Measurements from ENCODE around the gene GET4.
"Not testable (repeated sequence)": the region's sequence is repeated elsewhere in the genome, so short reads cannot be mapped to it uniquely, and the experiment has no call there.

GET4 gene

DNA sequence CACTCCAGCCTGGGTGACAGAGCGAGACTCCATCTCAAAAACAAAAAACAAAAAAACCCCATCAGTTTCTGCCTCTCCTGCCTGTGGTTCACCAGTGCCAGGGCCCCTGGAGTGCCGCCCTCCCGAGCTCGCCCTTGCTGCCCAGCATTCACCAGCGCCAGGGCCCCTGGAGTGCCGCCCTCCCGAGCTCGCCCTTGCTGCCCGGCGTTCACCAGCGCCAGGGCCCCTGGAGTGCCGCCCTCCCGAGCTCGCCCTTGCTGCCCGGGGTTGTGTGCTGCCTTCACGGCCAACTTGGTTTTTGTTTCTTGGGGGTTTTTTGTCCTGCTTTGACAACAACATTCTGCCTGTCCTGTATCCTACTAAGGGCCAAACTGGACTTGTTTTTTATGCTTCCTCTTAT is 13.2 kb upstream of the GET4 start:
- FAIRE-seq (no peak), DNase-seq (ENCODE audit: insufficient read length, low spot score) (no peak)
- TF ChIP-seq CTCF (IDR thresholded peaks at IDR 0.05; ENCODE audit: insufficient read depth, missing control alignments), result no peak

DNA sequence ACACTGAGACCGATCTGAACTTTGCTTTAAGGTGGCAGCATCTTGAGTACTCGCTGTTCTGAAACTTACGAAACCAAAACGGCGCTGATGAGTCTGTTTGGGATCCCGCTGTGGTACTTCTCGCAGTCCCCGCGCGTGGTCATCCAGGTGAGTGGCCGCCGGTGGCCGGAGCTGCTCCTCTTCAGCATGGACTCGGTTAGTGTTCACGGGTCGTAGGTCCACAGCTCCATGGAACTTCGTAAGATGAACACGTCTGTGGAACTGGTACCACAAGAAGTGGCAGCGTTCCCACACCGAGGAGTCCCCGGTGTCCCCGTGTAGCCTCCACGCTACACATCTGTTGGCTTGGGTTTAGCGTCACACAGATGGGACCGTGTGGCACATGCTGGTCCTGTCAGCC is 10.4 kb upstream of the GET4 start:
- DNase-seq (ENCODE audit: insufficient read length, low spot score) (no peak), FAIRE-seq (no peak)
- TF ChIP-seq CTCF (IDR thresholded peaks at IDR 0.05; ENCODE audit: insufficient read depth, missing control alignments), result no peak

DNA sequence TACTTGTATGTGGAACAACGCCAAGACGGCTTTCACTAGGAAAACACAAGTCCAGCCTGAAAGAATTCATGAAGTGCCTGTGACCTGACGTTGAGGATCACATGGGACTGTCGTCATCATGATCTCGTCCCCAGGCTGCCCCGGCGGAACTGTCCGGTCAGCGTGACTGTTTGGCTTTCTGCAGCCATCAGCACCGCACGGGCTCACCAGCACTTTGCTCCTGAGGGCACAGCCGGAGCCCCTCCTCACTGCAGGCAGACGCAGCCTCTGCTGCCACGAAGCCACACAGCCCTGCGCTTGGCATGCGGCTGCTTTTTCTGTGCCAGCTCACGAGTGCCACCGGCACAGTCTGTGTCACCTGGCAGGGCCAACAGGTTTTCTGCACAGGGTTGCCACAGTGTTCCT is 9.4 kb upstream of the GET4 start:
- DNase-seq (ENCODE audit: insufficient read length, low spot score) (no peak), FAIRE-seq (no peak)
- no peak for TF ChIP-seq CTCF (IDR thresholded peaks at IDR 0.05; ENCODE audit: insufficient read depth, missing control alignments)

GRCh38 chr7:867406-868188 is 8.8 kb upstream of the GET4 start:
- FAIRE-seq, result no peak
- TF ChIP-seq CTCF (IDR thresholded peaks at IDR 0.05; ENCODE audit: insufficient read depth, missing control alignments), result no peak
- no peak for DNase-seq (ENCODE audit: insufficient read length, low spot score)

DNA sequence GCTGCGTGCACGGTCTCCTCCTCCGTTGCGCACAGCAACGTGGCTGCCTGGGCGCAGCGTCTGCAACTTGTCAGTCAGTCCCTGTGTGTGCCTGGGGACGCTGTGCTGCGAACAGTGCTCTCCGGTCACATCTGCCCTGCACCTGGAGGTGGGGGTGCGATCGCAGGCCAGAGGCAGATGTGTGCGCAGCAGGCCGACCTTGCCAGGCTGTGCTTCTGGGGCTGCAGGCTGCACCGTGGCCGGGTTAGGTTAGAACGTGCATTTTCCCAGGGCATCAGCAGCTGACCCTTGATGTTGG is 8.2 kb upstream of the GET4 start:
- FAIRE-seq (no peak), DNase-seq (ENCODE audit: insufficient read length, low spot score) (no peak)
- no peak for TF ChIP-seq CTCF (IDR thresholded peaks at IDR 0.05; ENCODE audit: insufficient read depth, missing control alignments)

DNA sequence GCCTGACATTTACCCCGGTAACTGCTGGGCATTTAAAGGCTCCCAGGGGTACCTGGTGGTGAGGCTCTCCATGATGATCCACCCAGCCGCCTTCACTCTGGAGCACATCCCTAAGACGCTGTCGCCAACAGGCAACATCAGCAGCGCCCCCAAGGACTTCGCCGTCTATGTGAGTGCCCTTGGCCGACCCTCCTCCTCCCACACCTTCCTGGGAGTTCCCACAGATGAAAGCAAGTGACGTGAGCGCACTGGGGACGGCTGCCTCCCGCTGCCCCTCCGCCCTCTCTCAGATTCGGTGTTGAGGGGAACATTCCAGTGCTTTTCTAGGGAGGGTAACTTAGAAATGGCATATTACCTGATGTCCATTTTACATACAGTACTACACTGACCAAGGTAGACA is 7.0 kb upstream of the GET4 start:
- TF ChIP-seq CTCF (IDR thresholded peaks at IDR 0.05; ENCODE audit: insufficient read depth, missing control alignments), result no peak
- DNase-seq (ENCODE audit: insufficient read length, low spot score), result no peak
- no peak for FAIRE-seq

GRCh38 chr7:871900-872537 is 4.3 kb upstream of the GET4 start:
- TF ChIP-seq CTCF (IDR thresholded peaks at IDR 0.05; ENCODE audit: insufficient read depth, missing control alignments), result no peak

DNA sequence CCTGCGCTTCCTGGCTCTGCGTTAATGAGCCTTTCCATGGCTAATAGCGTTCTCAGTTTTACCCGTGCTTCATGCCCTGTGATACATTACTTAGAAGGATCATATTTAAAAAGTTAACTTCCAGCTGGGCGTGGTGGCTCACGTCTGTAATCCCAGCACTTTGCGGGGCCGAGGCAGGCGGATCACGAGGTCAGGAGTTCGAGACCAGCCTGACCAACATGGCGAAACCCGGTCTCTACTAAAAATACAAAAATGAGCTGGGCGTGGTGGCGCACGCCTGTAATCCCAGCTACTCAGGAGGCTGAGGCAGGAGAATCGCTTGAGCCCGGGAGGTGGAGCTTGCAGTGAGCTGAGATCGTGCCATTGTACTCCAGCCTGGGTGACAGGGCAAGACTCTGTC is 3.7 kb upstream of the GET4 start:
- not testable (repeated sequence) for DNase-seq (ENCODE audit: insufficient read length, low spot score); FAIRE-seq

More at GRCh38 chr7:871900-872537, 4.3 kb upstream of the GET4 start:
- DNase-seq (ENCODE audit: insufficient read length, low spot score) (no peak), FAIRE-seq (no peak)

Measured in D721Med (cell line).